Peyer's patch (tissue), 4 donors: ENCODE data around the gene PLA2G6.

Experiments
- POLR2A ChIP-seq, 2 donors: fragments of 450-650 bp; IDR thresholded peaks; one replicate each; pipeline ENCODE4 v1.5.1; 2017; ENCODE audit warnings: antibody characterized with exemption in 2 of 2, mild to moderate bottlenecking in 2 of 2, moderate library complexity in 2 of 2
- TF ChIP-seq, protein P1 (sequence below), 6 experiments: fragments of 450-650 bp in 4 of 6; fragments of 200-600 bp in 2 of 6; sonication (generic) in 1 of 6; IDR thresholded peaks; one replicate each; pipeline ENCODE4 v1.5.1; 2017 to 2019; ENCODE audit warnings: antibody characterized with exemption in 6 of 6, mild to moderate bottlenecking in 3 of 6, moderate library complexity in 1 of 6

GRCh38 chr22:38068641-38069371 is 112.8 kb downstream of the PLA2G6 start:
- TF ChIP-seq, protein P1, sequence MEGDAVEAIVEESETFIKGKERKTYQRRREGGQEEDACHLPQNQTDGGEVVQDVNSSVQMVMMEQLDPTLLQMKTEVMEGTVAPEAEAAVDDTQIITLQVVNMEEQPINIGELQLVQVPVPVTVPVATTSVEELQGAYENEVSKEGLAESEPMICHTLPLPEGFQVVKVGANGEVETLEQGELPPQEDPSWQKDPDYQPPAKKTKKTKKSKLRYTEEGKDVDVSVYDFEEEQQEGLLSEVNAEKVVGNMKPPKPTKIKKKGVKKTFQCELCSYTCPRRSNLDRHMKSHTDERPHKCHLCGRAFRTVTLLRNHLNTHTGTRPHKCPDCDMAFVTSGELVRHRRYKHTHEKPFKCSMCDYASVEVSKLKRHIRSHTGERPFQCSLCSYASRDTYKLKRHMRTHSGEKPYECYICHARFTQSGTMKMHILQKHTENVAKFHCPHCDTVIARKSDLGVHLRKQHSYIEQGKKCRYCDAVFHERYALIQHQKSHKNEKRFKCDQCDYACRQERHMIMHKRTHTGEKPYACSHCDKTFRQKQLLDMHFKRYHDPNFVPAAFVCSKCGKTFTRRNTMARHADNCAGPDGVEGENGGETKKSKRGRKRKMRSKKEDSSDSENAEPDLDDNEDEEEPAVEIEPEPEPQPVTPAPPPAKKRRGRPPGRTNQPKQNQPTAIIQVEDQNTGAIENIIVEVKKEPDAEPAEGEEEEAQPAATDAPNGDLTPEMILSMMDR (IDR thresholded peaks at IDR 0.05): no peak
- TF ChIP-seq POLR2A (IDR thresholded peaks at IDR 0.05): no peak
